T-helper 2 cell treated with Interferon-gamma antibody and Interleukin-4, amounts not matched to agents 100 ng/mL and 5 ng/mL, for 36 hours (primary cell): ENCODE data around the gene COL4A3. TPM values are rescaled to one million over a fixed set of nuclear protein-coding genes. Genes with fewer than 3 reads are reported as not detected.

Experiments
- intact Hi-C: fragments of 100-400 bp; cut with micrococcal nuclease; formaldehyde crosslinking; loops from one replicate; pipeline ENCODE4 v1.15.1; 2023
- total RNA-seq: library from RNA; stranded (reverse); gene quantifications from 2 replicates; pipeline ENCODE4 v1.2.3, GENCODE V29; 2022

COL4A3 gene
- not detected in 2 replicates for total RNA-seq

DNA sequence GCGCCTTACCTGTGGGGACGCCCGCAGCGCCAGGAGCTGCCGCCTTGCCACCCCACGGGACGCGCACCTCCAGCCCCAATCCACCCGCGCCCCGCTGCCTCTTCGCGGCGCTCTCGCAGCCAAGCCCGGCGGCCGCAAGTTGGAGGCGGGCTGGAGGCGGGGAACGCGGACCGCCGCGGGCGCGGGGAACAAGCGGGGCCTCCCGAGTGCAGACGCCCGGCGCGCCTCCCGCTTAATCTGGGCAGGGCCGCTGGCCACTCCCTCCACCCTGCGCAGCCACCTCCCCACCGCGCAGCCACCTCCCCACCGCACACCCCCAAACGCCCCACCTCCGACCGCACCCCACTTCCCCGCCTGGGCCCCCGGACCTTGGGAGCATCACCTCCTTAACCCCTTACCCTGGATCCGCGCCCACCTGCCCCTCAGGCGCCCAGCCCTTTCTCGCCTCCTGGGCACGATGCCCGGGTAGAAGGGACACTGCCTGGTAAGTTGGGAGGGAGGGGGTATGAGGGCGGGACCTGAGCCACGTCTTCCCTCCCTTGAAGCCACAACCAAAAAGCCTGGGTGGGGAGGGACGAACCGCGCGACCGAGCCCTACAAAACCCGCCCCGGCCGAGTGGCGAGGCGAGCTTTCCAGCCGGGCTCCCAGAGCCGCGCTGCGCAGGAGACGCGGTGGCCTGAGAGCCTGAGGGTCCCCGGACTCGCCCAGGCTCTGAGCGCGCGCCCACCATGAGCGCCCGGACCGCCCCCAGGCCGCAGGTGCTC is at the start of gene COL4A3, which contains the start of gene COL4A4:
Gene COL4A3, plus strand, starts transcription at position 627 of the 765 bp plus-strand sequence. Its CDS starts 103 bp downstream, at position 730.
Gene COL4A4, minus strand, starts transcription at position 208 of the 765 bp plus-strand sequence. CDS start 16,722 bp downstream, outside the sequence.
- intact Hi-C loops = no loop called here

- intact Hi-C loops = no loop called here
These were observed 48.7 kb upstream of the COL4A3 start for GRCh38 chr2:227115761-227116160.

GRCh38 chr2:227117027-227117426 is 47.4 kb upstream of the COL4A3 start:
- intact Hi-C loops = no loop called here

DNA sequence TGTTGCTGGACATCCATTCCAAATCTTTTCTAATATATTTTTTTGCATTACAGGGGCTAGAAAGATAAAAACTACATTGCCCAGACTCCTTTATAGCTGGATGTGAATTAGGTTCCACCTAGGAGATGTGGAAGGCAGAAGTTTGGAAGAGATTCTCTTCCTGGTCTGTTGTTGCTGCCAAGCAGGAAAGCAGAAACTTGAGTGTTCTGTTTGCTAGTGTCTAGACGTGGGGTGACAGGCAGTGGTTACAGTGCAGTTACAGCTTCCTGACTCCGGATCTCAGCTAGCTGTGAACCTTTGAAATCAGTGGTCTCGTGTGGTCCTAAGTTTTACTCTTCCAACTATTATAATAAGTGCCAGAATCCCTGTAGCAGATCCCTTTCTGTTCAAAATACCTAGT is 46.6 kb upstream of the COL4A3 start:
- intact Hi-C loops = no loop called here

- intact Hi-C loops = no loop called here
These were observed 46.1 kb upstream of the COL4A3 start for GRCh38 chr2:227118353-227118752.

DNA sequence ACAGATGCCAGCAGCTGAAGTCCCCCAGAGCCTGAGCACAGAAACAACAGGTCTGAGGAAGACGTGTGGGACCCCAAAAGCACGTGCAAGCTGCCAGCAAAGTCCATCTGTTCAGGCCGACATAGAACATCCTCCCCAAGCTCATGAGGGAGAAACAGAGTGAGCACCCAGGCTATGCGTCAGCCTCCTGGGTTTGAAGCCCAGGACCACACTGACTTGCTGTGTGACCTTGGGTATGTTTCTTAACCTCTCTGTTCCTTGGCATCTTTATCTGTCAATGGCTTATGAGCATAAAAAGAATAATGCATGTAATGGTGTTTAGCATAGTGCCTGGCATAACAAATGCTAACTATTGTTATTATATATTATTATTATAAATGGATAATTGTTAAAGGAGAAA is 40.7 kb upstream of the COL4A3 start:
- intact Hi-C loops = no loop called here

DNA sequence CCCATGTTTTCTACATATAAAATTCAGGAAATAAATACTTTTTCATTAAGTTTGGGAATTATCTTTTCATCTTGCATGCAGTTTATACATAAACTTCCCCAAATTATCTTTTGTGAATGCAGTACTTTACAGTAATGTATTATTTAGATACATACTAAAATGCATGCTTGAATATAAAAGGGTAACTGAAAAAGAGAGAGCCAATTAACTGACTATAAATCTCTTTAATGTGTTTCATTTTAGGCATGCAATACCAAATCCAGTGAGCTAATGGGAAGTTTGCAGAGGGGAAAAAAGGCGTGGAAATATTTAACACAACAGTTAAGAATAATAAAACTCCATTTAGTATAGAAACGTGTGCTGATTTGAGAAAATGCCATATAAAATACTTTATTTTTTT is 39.6 kb upstream of the COL4A3 start:
- intact Hi-C loops = no loop called here

DNA sequence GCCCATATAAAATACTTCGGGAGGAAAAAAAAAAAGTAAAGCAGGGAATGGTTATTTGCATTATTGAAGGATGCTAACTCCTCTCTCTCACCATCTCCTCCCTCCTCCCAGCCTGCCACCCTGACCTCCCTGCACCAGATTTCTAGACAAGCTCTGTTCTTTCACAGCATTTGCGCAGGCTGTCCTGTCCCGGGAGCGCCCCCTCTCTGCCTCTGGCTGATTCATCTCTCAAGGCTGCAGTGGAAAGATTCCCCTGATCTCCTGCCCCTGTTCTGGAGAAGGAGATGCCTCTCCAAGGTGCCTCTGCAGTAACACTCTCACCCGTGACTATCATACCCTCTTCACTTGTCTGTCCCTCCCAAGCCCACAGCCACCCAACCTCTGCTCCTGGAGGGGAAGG is 38.9 kb upstream of the COL4A3 start:
- intact Hi-C loops = no loop called here

DNA sequence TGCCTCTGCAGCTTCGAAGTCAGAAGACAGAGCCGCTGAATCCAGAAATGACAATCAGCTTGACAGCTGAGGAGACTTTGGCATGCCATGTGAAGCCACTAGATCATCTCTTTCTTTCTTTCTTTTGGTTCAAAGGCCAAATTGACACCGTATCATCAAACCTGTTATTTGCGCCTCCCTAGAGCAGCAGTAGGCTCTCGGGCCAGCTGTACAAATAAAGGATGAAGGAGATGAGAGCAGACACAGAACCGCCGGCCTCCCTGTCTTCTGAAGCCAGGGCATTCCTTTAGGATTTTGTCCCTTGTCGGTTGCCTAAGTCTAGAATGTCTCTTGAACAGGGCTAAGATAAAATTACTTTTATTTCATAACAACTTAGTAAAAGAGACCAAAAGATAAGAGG is 37.2 kb upstream of the COL4A3 start:
- intact Hi-C loops = no loop called here

GRCh38 chr2:227130636-227131035 is 33.8 kb upstream of the COL4A3 start:
- intact Hi-C loops = loop anchor here (1.0 kb wide), 1 partner anchor 108 kb away; no protein-coding TSS in a partner anchor

DNA sequence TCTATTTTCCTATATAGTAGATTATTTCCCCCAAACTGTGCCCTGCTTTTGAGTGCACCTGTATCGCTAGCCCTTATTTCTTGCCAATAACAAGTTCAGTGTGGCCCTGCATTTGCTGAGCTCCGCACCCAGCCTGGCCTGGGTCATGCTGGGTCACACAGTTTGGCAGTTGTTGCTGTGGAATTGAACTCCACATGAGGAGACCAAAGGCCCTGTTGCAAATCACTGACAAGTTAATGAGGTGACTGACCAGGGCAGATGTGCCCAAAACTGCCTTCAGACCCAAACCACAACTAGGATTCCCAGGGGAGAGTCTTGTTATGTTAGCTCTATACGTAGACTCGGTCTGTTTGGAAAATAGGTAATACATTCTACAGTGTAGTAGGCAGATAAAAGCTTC is 31.4 kb upstream of the COL4A3 start:
- intact Hi-C loops = no loop called here

DNA sequence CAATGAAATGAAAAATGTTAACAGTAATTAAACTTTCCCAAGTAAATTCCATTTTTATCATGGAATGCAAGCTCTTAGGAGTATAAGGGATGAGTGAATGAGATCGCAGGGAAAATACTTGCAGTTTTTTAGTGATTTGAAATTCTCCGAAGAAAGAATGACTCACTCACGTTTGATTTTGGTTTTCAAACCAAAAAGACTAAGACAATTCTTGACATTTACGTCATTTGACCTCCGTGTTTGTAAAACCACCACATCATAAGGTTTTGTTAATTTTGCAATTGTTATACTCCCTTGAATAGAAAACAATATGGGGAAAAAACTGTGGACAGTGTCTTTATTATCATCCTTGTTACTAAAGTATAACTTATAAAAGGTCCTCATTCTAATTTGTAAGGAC is 29.8 kb upstream of the COL4A3 start:
- intact Hi-C loops = no loop called here

DNA sequence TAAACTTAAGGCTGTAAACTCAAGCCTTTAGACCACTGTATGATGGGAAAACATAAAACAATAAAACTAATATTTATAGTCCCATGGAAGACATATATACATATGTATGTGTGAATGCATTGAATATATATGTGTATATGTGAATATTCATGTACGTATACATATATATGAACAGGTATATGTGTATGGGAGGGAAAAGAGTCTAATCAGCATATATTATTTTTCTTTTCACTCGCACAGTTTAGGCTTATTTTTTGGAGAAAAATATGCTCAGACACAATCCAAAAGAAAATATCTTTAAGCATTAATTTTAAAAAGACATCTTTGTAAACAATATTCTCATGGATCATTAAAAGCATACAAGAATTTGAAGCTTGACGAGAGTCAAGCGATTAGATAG is 23.1 kb upstream of the COL4A3 start:
- intact Hi-C loops = no loop called here

GRCh38 chr2:227143895-227144294 is 20.5 kb upstream of the COL4A3 start:
- intact Hi-C loops = no loop called here

- intact Hi-C loops = no loop called here
These were observed 18.0 kb upstream of the COL4A3 start for GRCh38 chr2:227146456-227146855.

DNA sequence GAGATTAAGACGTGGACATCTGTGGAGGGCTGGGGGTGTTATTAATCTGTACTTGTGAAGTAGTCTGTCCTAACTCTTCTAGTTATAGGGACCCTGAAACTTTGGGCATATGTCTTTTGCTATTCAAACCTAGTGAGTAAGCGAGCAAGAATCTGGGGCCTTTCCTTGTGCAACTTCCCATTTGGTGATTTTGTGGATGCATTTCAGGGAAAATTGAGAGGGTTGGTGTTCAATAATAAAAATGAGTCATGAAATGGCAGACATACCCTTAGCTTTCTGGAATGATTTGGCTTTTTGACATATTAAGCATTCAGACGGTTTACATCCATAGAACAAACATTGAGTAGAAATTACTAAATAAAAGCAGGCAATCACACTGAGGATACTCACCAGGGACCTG is 17.4 kb upstream of the COL4A3 start:
- intact Hi-C loops = no loop called here

DNA sequence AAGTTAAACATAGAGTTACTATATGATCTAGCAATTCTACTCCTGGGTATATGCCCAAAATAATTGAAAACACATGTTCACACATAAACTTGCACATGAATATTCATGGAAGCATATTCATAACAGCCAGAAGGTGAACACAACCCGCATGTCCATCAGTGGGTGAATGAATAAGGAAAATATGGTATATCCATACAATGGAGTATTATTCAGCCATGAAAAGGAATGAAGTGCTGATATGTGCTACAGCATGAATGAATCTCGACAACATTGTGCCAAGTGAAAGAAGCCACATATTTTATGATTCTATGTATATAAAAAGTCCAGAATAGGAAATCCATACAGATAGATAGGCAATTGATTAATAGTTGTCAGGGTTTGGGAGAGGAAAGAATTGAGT is 16.3 kb upstream of the COL4A3 start:
- intact Hi-C loops = no loop called here

DNA sequence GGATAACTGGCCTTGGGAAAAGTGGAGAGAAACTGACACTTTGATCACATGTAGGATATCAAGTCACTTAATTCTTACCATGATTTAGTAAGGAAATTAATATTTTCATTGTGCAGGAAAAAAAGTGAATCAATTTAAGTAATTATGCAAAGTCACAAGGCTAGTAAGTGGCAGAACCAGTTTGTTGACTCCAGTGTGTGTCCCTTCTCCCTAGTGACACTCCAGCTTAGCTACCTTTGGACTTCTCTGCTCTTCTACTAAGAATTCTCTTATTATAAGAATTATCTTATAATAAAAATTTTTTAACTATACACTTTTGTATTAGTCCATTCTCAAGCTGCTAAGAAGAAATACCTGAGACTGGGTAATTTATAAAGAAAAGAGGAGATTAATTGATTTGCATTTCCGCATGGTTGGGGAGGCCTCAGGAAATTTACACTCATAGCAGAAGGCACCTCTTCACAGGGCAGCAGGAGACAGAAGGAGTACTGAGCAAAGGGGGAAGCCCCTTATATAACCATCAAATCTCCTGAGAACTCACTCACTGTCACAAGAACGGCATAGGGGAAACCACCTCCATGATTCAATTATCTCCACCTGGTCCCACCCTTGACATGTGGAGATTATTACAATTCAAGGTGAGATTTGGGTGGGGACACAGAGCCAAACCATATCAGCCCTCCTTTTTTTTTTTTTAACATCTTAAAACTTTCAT is 14.0 kb upstream of the COL4A3 start:
- intact Hi-C loops = no loop called here

GRCh38 chr2:227152093-227152766 is 12.2 kb upstream of the COL4A3 start:
- intact Hi-C loops = no loop called here

DNA sequence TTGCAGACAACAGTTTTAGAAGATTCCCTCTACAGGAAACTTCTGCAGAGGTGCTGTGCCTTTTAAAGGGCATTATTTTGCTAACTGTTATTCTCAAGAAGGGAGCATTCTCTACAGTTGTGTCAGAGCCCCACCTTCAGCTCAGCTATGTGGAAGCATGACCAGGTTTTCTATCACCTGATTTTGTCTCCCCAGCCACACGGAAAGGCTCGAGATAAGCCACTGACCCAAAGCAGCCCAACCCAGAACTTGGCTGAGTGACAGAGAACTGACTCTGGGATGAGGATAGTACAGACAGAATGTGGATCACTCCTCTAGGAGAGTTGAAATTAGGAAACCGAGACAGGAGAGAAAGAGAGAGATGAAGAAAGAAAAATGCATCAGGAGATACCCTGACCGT is 11.1 kb upstream of the COL4A3 start:
- intact Hi-C loops = no loop called here

DNA sequence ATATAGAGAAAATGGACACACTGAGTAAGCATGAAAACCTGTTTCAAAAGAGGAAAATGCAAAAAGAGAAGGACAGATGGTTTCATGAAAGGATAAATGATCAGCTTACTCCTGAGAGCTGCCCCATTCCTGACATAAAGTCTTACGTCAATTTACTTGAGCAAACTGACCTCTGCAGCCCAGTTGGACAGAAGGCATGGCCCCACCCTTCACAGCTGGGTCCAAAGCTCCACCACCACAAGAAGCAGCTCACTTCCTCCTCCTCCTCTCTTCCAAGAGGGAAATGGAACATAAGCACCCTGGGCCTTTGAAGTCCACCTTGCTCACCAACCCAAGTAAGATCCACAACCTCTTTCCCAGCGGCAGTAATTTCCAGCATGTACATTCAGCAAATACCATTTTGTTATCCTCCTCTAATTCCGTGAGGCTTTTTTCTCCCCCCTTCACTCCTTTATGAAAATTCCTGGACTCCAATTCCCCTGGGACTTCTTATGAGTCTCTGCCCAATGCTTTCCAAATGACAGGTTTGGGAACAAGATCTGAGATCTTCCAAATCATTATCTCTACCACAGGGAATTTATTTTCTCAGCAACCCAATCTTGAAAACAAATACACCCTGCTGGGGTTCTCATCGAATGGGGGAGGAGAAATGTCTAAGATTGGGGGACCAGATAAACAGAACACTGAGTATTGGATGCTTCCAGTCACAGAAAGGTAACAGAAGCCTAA is 10.5 kb upstream of the COL4A3 start:
- intact Hi-C loops = no loop called here
